SU-DHL-6 (cell line): ENCODE data around the gene JPH4.

ENCODE experiments used
- CTCF ChIP-seq: fragments of 200-600 bp; sonication (generic); IDR thresholded peaks from one replicate; pipeline ENCODE4 v1.5.1; 2017; ENCODE audit warnings: antibody characterized with exemption, mild to moderate bottlenecking, low read length, moderate library complexity; ENCODE audit not compliant: insufficient read depth, poor library complexity, severe bottlenecking
- EZH2phosphoT487 ChIP-seq: fragments of 200-600 bp; sonication (generic), shearing (Covaris generic); conservative IDR thresholded peaks from 2 replicates; pipeline ENCODE4 v1.6.1; 2018; ENCODE audit warnings: mild to moderate bottlenecking, antibody characterized with exemption, low read length, moderate library complexity, mixed read lengths

- TF ChIP-seq CTCF (no peak), EZH2phosphoT487 (no peak)
Measured at GRCh38 chr14:23564876-23565275, 13.7 kb downstream of the JPH4 start.
